ENCODE results near the gene ZSCAN23. TPM values are rescaled to one million over a fixed set of nuclear protein-coding genes. Genes with fewer than 3 reads are reported as not detected.

The ZSCAN23 gene
- polyA plus RNA-seq, 2 of the 4 experiments (the other 2 are of a cell fraction): not detected

- Histone ChIP-seq H3K27ac (no peak overlapping the region), H3K4me1 (peaks cover 4% of the 10 kb centered on the region; the same call in 2 of the 3 replicates), H3K4me3 (no peak overlapping the region), H3K4me2 (no peak overlapping the region), H3K9me3 (no peaks in the 10 kb centered on the region)
- no peak for TF ChIP-seq BCL3 (IDR thresholded peaks at IDR 0.05)
- no peak for TF ChIP-seq HOXB13 (CRISPR knock-in tag; IDR thresholded peaks at IDR 0.05; ENCODE audit: low read depth)
- no peak for TF ChIP-seq EHMT2 (IDR thresholded peaks at IDR 0.05; ENCODE audit: low read depth)
- no peak for TF ChIP-seq POLR2A (IDR thresholded peaks at IDR 0.05; ENCODE audit: low read length)
- no peak for TF ChIP-seq HEYL (CRISPR knock-in tag; IDR thresholded peaks at IDR 0.05)
- TF ChIP-seq NPAS2 (CRISPR knock-in tag; IDR thresholded peaks at IDR 0.05; ENCODE audit: borderline replicate concordance): no peak
- no peak for TF ChIP-seq MAFK (IDR thresholded peaks at IDR 0.05; ENCODE audit: partially characterized antibody)
- no peak for TF ChIP-seq EP300 (IDR thresholded peaks at IDR 0.05)
- TF ChIP-seq TP53 (CRISPR knock-in tag; IDR thresholded peaks at IDR 0.05): no peak
- no peak for TF ChIP-seq RCOR1 (IDR thresholded peaks at IDR 0.05; ENCODE audit: low read depth, low read length)
- TF ChIP-seq ZFP36 (IDR thresholded peaks at IDR 0.05; ENCODE audit: borderline replicate concordance, partially characterized antibody): no peak
- no peak for TF ChIP-seq HOXB5 (CRISPR knock-in tag; IDR thresholded peaks at IDR 0.05)
- no peak for TF ChIP-seq KDM5A (IDR thresholded peaks at IDR 0.05)
- TF ChIP-seq CBX8 (IDR thresholded peaks at IDR 0.05): no peak
- TF ChIP-seq ELK1 (IDR thresholded peaks at IDR 0.05; ENCODE audit: low read depth, low read length): no peak
- no peak for TF ChIP-seq CHD2 (IDR thresholded peaks at IDR 0.05; ENCODE audit: low read length, partially characterized antibody)
- TF ChIP-seq POLR2AphosphoS2 (conservative IDR thresholded peaks at IDR 0.05; ENCODE audit: low read length): no peak
- TF ChIP-seq MYC (IDR thresholded peaks at IDR 0.05; ENCODE audit: borderline replicate concordance, low read length): no peak
- TF ChIP-seq NFE2L2 (conservative IDR thresholded peaks at IDR 0.05; ENCODE audit: low read length): no peak
- CTCF ChIA-PET: no interaction called here
- POLR2A ChIA-PET: no interaction called here
- DNase-seq (ENCODE audit: low read depth in 1 of 2, low spot score in 1 of 2): no peak
- 100% methylated on average over 1 of the region's 1 CpG for WGBS (ENCODE audit: missing lambda C conversion rate)
- no peak for FAIRE-seq
- no peak for ATAC-seq
These were observed 43.2 kb upstream of the ZSCAN23 start for GRCh38 chr6:28486533-28486932.

GRCh38 chr6:28485482-28485881 lies 42.2 kb upstream of the ZSCAN23 start:
- no peak for FAIRE-seq
- ATAC-seq: no peak
- WGBS (ENCODE audit: missing lambda C conversion rate): 87% methylated on average over 3 of the region's 3 CpGs
- DNase-seq (ENCODE audit: low read depth in 1 of 2, low spot score in 1 of 2): no peak
- ChIA-PET POLR2A (no interaction called here), CTCF (no interaction called here)
- peaks cover under 1% of the 10 kb centered on the region; the same call in 2 of the 3 replicates for H3K4me1 ChIP-seq
- no peak overlapping the region for H3K4me3 ChIP-seq
- TF ChIP-seq ZNF302 (CRISPR knock-in tag; IDR thresholded peaks at IDR 0.05) (no peak), PBX3 (IDR thresholded peaks at IDR 0.05) (no peak), SREBF2 (IDR thresholded peaks at IDR 0.05) (no peak), CHD2 (IDR thresholded peaks at IDR 0.05; ENCODE audit: low read length, partially characterized antibody) (no peak), RAD21 (conservative IDR thresholded peaks at IDR 0.05 in 1 of 2, IDR thresholded peaks at IDR 0.05 in 1 of 2) (no peak), HOXA7 (CRISPR knock-in tag; IDR thresholded peaks at IDR 0.05) (no peak), TP53 (CRISPR knock-in tag; IDR thresholded peaks at IDR 0.05) (no peak), REST (IDR thresholded peaks at IDR 0.05) (no peak), EP300 (IDR thresholded peaks at IDR 0.05) (no peak), MAZ (IDR thresholded peaks at IDR 0.05; ENCODE audit: borderline replicate concordance, low read depth, low read length) (no peak), ZC3H11A (IDR thresholded peaks at IDR 0.05) (no peak), FOSL2 (IDR thresholded peaks at IDR 0.05) (no peak), FOSL2 (CRISPR knock-in tag; IDR thresholded peaks at IDR 0.05) (no peak), HOXB5 (CRISPR knock-in tag; IDR thresholded peaks at IDR 0.05) (no peak), BHLHE40 (IDR thresholded peaks at IDR 0.05; ENCODE audit: low read depth, low read length) (no peak), CBX8 (IDR thresholded peaks at IDR 0.05) (no peak), CBX2 (IDR thresholded peaks at IDR 0.05; ENCODE audit: borderline replicate concordance, low read depth) (no peak), MYC (IDR thresholded peaks at IDR 0.05; ENCODE audit: borderline replicate concordance, low read length) (no peak), BCL3 (IDR thresholded peaks at IDR 0.05) (no peak), ZFP36 (IDR thresholded peaks at IDR 0.05; ENCODE audit: borderline replicate concordance, partially characterized antibody) (no peak)
- H3K9me3 ChIP-seq: no peaks in the 10 kb centered on the region
- no peak overlapping the region for H3K4me2 ChIP-seq
- H3K27ac ChIP-seq: no peak overlapping the region
